Measurements from ENCODE around the gene NCEH1.

Gene NCEH1

DNA sequence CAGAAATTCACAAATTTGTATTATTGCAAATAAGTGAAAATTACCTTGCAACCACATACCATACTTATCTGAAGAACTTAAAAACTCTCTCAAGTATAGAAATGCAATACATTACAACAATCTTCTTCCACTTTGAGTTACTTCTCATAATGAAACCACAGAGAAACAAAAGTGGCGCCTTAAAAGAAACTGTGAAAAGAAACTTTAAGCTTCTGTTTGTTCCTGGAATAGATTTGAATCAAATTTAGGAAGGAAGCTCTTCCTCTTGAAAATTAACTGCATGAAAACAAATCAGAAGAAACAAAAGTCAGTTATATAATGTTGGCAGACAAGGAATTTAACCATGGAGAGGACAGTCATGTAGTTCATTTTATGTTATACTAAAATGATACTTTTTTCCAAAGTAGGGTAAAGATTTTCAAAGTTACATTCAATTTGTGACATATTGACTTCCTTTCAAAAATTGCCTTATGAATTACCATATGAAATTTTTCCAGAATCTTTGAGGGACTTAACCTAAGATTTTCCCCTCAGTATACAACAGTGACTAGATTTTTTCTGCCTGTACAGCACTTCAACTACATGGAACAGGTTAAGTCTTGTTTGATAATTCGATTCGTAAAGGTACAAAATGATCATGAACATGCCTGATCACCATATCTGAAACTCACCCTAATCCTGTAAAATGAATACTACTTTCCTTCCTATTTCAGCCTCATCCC is 130.0 kb downstream of the NCEH1 start:
- no peak for DNase-seq (ENCODE audit: low read depth)

All from fibroblast of gingiva (primary cell).